ENCODE results near the gene TSC22D2. TPM values are rescaled to one million over a fixed set of nuclear protein-coding genes. Genes with fewer than 3 reads are reported as not detected.
"Not testable (repeated sequence)": the region's sequence is repeated elsewhere in the genome, so short reads cannot be mapped to it uniquely, and the experiment has no call there.

TSC22D2 gene
- total and polyA plus RNA-seq, 2 experiments from 2014 or later = 22.6 to 25.6 TPM

- no peak overlapping the region for H3K4me3 ChIP-seq
- H3K27ac ChIP-seq = no peak overlapping the region
- peaks cover 7% of the 10 kb centered on the region for H3K4me1 ChIP-seq (ENCODE audit: low read depth)
- H3K36me3 ChIP-seq = no peaks in the 10 kb centered on the region
- TF ChIP-seq CTCF (IDR thresholded peaks at IDR 0.05; ENCODE audit: low read depth, low read length) = no peak
- no peaks in the 10 kb centered on the region for H3K27me3 ChIP-seq
- DNase-seq (ENCODE audit: low read depth in 1 of 2, low spot score in 1 of 2) = no peak
- H3K9me3 ChIP-seq (ENCODE audit: low read depth) = no peaks in the 10 kb centered on the region
Measured at GRCh38 chr3:150490277-150490986, 82.3 kb downstream of the TSC22D2 start.

GRCh38 chr3:150494411-150494977 is 86.4 kb downstream of the TSC22D2 start:
- H3K27me3 ChIP-seq = no peaks in the 10 kb centered on the region
- no peak overlapping the region for H3K27ac ChIP-seq
- DNase-seq (ENCODE audit: low read depth in 1 of 2, low spot score in 1 of 2) = no peak
- no peaks in the 10 kb centered on the region for H3K9me3 ChIP-seq (ENCODE audit: low read depth)
- no peak for TF ChIP-seq CTCF (IDR thresholded peaks at IDR 0.05; ENCODE audit: low read depth, low read length)
- no peak overlapping the region for H3K4me3 ChIP-seq
- H3K36me3 ChIP-seq = no peaks in the 10 kb centered on the region
- H3K4me1 ChIP-seq (ENCODE audit: low read depth) = peaks cover 8% of the 10 kb centered on the region

GRCh38 chr3:150495149-150495548 is 87.1 kb downstream of the TSC22D2 start:
- DNase-seq (ENCODE audit: low read depth in 1 of 2, low spot score in 1 of 2) = peak in 1 of 2 donors; percentile 27
- Histone ChIP-seq H3K27me3 (no peaks in the 10 kb centered on the region), H3K4me1 (ENCODE audit: low read depth) (peaks cover 8% of the 10 kb centered on the region), H3K4me3 (no peak overlapping the region), H3K27ac (no peak overlapping the region), H3K9me3 (ENCODE audit: low read depth) (no peaks in the 10 kb centered on the region), H3K36me3 (no peaks in the 10 kb centered on the region)
- no peak for TF ChIP-seq CTCF (IDR thresholded peaks at IDR 0.05; ENCODE audit: low read depth, low read length)

GRCh38 chr3:150495563-150496168 is 87.6 kb downstream of the TSC22D2 start:
- H3K27me3 ChIP-seq = no peaks in the 10 kb centered on the region
- H3K4me1 ChIP-seq (ENCODE audit: low read depth) = peaks cover 8% of the 10 kb centered on the region
- no peak overlapping the region for H3K27ac ChIP-seq
- DNase-seq (ENCODE audit: low read depth in 1 of 2, low spot score in 1 of 2) = peak; percentile 54 to 71
- no peaks in the 10 kb centered on the region for H3K9me3 ChIP-seq (ENCODE audit: low read depth)
- TF ChIP-seq CTCF (IDR thresholded peaks at IDR 0.05; ENCODE audit: low read depth, low read length) = peak; percentile 57
- no peaks in the 10 kb centered on the region for H3K36me3 ChIP-seq
- H3K4me3 ChIP-seq = no peak overlapping the region

- Histone ChIP-seq H3K4me1 (ENCODE audit: low read depth) (peaks cover 8% of the 10 kb centered on the region), H3K27me3 (no peaks in the 10 kb centered on the region), H3K27ac (no peak overlapping the region), H3K4me3 (no peak overlapping the region), H3K36me3 (no peaks in the 10 kb centered on the region), H3K9me3 (ENCODE audit: low read depth) (no peaks in the 10 kb centered on the region)
- peak in 1 of 2 donors; percentile 48 for DNase-seq (ENCODE audit: low read depth in 1 of 2, low spot score in 1 of 2)
- no peak for TF ChIP-seq CTCF (IDR thresholded peaks at IDR 0.05; ENCODE audit: low read depth, low read length)
Measured at GRCh38 chr3:150497956-150498355, 89.9 kb downstream of the TSC22D2 start.

- not testable (repeated sequence) for H3K9me3 ChIP-seq (ENCODE audit: low read depth); DNase-seq (ENCODE audit: low read depth in 1 of 2, low spot score in 1 of 2); H3K4me1 ChIP-seq (ENCODE audit: low read depth); H3K36me3 ChIP-seq; H3K4me3 ChIP-seq; H3K27me3 ChIP-seq; H3K27ac ChIP-seq
Measured at GRCh38 chr3:150500960-150501359, 92.9 kb downstream of the TSC22D2 start.
